HG03354 (cell line): ENCODE results near the gene KRT15.

ENCODE experiments used
- ATAC-seq: cut with Tn5 transposase; IDR thresholded peaks from one replicate; pipeline ENCODE4 v1.9.1; 2021; ENCODE audit warnings: mild to moderate bottlenecking; ENCODE audit not compliant: unreplicated experiment, poor library complexity, severe bottlenecking

KRT15 gene

GRCh38 chr17:41510251-41511065 is 8.2 kb downstream of the KRT15 start:
- ATAC-seq, result no peak

GRCh38 chr17:41507315-41507880 is 11.3 kb downstream of the KRT15 start:
- no peak for ATAC-seq

GRCh38 chr17:41505809-41506767 is 12.6 kb downstream of the KRT15 start:
- no peak for ATAC-seq

- ATAC-seq, result no peak
Measured at GRCh38 chr17:41505007-41505808, 13.5 kb downstream of the KRT15 start, which contains the start of gene KRT13. TSS of gene KRT13 (minus strand) at chr17:41505612. CDS start at chr17:41505550, 62 bp downstream.

GRCh38 chr17:41504246-41504977 is 14.3 kb downstream of the KRT15 start:
- no peak for ATAC-seq

- ATAC-seq, result no peak
Measured at GRCh38 chr17:41503202-41503601, 15.5 kb downstream of the KRT15 start.

GRCh38 chr17:41500131-41500911 is 18.4 kb downstream of the KRT15 start:
- no peak for ATAC-seq

GRCh38 chr17:41499714-41500113 is 19.0 kb downstream of the KRT15 start:
- no peak for ATAC-seq

GRCh38 chr17:41498276-41498675 is 20.4 kb downstream of the KRT15 start:
- ATAC-seq, result no peak

- ATAC-seq, result peak; percentile 68
Measured at GRCh38 chr17:41496803-41497484, 21.7 kb downstream of the KRT15 start.

GRCh38 chr17:41494524-41494923 is 24.2 kb downstream of the KRT15 start:
- no peak for ATAC-seq

GRCh38 chr17:41492771-41493170 is 25.9 kb downstream of the KRT15 start:
- no peak for ATAC-seq

GRCh38 chr17:41492351-41492750 is 26.3 kb downstream of the KRT15 start:
- ATAC-seq, result no peak

GRCh38 chr17:41491476-41491875 is 27.2 kb downstream of the KRT15 start:
- no peak for ATAC-seq

- no peak for ATAC-seq
Measured at GRCh38 chr17:41490000-41490990, 28.4 kb downstream of the KRT15 start.

- ATAC-seq, result no peak
Measured at GRCh38 chr17:41489531-41489930, 29.2 kb downstream of the KRT15 start, which contains the start of gene KRT36. TSS of gene KRT36 (minus strand) at chr17:41489910. CDS start at chr17:41489864, 46 bp downstream.
